Measurements from ENCODE around the gene PLCB2. TPM values are rescaled to one million over a fixed set of nuclear protein-coding genes. Genes with fewer than 3 reads are reported as not detected.

Gene PLCB2
- polyA plus RNA-seq, 1 donor from 2014 or later = 7.4 TPM

- Histone ChIP-seq H2AFZ (ENCODE audit: low read depth, low read length) (no peak overlapping the region), H3K9ac (ENCODE audit: low read length) (no peak overlapping the region), H3K4me3 (ENCODE audit: low read length) (no peak overlapping the region)
These were observed 34.9 kb upstream of the PLCB2 start for GRCh38 chr15:40342416-40343320.

More at GRCh38 chr15:40342416-40343320, 34.9 kb upstream of the PLCB2 start:
- Histone ChIP-seq H3K27me3 (ENCODE audit: insufficient read depth, low read depth, low read length) (no peaks in the 10 kb centered on the region), H3K36me3 (ENCODE audit: insufficient read depth, low read length) (no peaks in the 10 kb centered on the region), H3K4me2 (ENCODE audit: low read length) (no peak overlapping the region), H3F3A (ENCODE audit: insufficient read depth, low read length, poor library complexity, severe bottlenecking) (no peaks in the 10 kb centered on the region), H3K79me2 (replicated peaks; ENCODE audit: insufficient read depth, low read length) (no peaks in the 10 kb centered on the region), H3K27ac (ENCODE audit: low read length) (no peak overlapping the region), H3K9me3 (ENCODE audit: low read length) (no peaks in the 10 kb centered on the region), H4K20me1 (ENCODE audit: insufficient read depth) (no peaks in the 10 kb centered on the region), H3K9me2 (ENCODE audit: insufficient read depth, low read length) (no peaks in the 10 kb centered on the region)
- TF ChIP-seq CTCF (IDR thresholded peaks at IDR 0.05; ENCODE audit: poor library complexity, severe bottlenecking) (no peak), EP300 (conservative IDR thresholded peaks at IDR 0.05; ENCODE audit: poor library complexity, severe bottlenecking) (no peak), RAD21 (conservative IDR thresholded peaks at IDR 0.05) (no peak), REST (IDR thresholded peaks at IDR 0.05; ENCODE audit: borderline replicate concordance) (no peak), MXI1 (conservative IDR thresholded peaks at IDR 0.05; ENCODE audit: poor library complexity, severe bottlenecking) (no peak), TAF1 (IDR thresholded peaks at IDR 0.05; ENCODE audit: low read depth) (no peak), SMC3 (conservative IDR thresholded peaks at IDR 0.05; ENCODE audit: poor library complexity) (no peak), EZH2 (IDR thresholded peaks at IDR 0.05; ENCODE audit: borderline replicate concordance, insufficient read depth, low read length, poor library complexity, severe bottlenecking) (no peak), POLR2AphosphoS5 (IDR thresholded peaks at IDR 0.05) (no peak)
